HG02798 (cell line): ENCODE results near the gene CRKL.
"Not testable (repeated sequence)": the region's sequence is repeated elsewhere in the genome, so short reads cannot be mapped to it uniquely, and the experiment has no call there.

Experiments used
- ATAC-seq: cut with Tn5 transposase; IDR thresholded peaks from one replicate; pipeline ENCODE4 v1.9.1; 2021; ENCODE audit warnings: mild to moderate bottlenecking; ENCODE audit not compliant: unreplicated experiment, poor library complexity

CRKL gene, protein sequence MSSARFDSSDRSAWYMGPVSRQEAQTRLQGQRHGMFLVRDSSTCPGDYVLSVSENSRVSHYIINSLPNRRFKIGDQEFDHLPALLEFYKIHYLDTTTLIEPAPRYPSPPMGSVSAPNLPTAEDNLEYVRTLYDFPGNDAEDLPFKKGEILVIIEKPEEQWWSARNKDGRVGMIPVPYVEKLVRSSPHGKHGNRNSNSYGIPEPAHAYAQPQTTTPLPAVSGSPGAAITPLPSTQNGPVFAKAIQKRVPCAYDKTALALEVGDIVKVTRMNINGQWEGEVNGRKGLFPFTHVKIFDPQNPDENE

DNA sequence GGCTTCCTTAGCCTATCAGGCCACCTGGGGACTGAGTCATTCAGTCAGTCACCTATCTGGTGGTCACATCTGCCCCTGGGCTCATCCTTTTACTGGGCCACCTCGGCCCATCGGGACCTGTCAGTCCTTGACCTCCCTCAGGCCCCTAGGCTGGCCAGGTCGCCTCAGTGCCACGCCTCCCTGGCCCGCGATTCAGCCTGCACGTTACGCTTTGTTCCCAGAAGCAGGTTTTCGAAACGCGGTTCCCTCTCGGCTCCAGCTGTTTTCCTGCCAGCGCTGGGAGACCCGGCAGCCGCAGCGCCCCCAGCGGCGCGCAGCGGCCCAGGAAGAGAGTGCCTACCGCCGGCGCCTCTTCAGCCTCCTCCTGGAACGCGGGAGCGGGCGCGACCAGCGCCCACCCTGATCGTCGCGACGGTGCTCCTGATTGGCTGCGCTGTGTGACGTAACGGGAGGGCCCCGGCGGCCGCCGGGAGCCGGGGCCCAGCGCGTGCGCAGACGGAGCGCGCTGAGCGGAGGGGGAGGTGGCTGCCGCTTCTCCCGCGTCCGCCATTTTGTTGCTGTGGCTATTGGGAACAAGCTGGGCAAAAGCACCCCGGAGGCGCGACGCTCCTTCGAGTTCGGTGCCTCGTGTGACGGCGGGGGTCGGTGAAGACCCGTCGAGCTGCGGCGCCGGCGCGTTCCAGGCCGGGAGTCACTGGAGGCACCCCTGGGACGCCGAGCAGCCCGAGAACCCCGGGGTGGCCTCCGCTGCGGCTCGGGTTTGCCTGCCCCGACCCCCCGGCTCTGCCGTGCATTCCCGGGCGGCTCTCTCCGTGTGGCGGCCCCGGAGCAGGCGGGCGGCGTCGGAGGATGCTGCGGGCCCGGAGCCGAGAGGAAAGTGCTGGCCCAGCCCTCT, at the start of gene CRKL:
Gene CRKL, plus strand, starts transcription at position 492 of the 895 bp plus-strand sequence. CDS start 528 bp downstream, outside the sequence.
- ATAC-seq: peak; percentile 98

DNA sequence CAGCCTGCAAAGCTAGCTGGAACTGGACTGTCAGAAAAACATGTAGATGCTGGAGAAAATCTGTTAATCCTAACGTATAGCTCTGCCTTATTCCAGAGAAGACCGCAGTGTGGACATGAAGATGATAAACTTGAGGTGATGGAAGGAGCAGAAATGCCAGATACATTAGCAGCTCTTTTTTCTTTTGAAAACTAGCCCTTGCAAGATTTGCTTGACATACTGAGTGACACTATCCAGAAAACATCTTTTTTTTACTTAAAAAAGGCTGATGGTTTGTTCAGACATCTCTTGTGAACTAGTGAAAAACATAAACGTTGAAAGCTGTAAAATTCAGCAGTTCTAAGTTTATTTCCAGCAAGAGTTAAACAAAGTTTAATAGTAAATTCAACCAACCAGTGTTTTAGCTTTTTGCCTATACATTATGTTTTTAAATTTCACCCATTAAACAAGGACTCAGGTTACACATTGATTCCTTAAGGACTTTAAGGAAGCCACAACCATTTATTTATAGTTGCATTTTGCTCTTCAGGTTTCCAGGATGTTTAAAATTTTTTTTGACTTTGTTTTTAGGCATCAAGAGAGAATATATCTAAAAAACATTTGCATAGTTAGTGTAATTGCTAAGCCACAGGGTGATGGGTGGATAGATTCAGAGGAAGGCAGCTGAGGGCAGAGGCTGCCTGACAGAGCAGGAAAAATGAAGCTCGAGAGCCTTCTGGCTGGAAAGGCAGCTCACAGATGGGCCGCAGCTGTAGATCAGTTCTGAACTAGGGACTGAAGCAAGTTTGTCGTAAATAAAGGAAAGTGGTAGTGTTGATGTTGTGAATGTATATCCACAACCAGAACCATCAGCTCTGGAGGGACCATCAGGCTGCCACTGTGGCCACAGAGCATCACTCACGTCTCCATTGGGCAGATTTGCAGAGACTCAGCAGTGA, 48.9 kb upstream of the CRKL start:
- ATAC-seq: no peak

DNA sequence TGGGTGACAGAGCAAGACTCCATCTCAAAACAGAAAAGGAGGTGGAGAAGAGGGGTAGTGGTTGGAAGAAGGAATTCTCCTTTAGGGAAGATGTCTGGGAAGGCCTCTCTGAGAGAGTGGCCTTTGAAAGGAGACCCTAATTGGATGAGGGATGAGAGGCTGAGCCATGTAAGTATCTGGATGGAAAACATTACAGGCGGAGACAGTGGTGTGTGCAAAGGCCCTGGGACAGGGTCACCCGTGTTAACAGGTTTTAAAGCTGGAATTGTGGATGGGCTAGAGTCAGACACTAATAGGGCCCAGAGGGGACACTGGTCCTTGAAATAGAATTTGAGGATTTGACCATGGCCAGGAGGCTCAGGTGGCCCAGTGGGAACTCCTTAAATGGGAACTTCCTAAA, 48.0 kb upstream of the CRKL start:
- ATAC-seq: no peak

DNA sequence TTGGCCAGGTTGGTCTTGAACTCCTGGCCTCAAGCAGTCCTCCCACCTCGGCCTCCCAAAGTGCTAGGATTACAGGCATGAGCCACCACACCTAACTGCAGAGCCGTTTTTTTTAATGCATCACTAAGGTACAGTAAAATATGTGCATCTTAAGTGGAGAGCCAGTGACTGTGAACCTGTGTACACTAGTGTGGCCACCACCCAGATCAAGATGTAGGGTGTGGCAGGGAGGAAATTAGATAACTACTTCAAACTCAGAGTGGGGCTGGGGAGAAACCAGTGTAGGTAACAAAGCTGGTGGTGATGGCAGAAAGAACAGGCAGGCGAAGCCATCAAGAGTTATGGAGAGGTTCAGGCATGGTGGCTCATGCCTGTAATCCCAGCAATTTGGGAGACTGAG, 44.0 kb upstream of the CRKL start:
- ATAC-seq: no peak

DNA sequence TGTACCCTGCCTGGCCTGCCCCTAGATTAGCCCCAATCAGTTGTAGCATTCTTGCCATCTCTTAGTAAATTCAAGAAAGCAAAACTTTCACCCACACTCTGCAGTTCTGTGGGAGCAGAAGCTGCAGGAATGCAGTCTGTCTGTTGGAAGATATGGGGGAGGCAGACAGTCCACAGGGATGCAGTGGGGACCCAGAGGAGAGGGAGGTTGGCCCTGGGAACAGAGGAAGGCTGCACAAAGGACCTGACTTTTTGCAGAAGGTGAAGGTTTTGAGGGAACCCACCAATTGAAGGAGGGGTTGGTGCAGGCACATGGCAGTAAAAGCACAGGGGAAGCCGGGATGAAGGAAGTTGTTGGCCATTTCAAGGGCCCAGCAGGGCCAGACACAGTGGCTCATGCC, 41.9 kb upstream of the CRKL start:
- no peak for ATAC-seq

DNA sequence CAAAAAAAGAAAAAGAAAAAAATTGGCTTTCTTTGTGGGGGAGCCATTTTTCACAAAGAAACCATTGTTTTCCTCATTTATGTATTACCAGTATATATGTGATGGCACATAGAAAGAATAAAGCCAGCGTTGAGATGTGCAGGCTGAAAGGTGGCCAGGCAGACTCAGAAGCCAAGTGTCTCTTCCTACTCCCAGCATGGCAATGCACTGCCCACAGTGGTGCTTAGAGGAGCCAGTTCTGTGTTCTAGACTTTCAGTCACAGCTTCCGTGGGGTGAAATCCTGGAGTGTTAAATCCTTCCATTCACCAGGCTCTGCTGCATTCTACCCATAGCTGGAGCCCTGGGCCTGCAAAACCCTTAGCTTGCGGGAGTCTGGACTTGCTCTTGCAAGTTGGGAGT, 39.5 kb upstream of the CRKL start:
- ATAC-seq: no peak

DNA sequence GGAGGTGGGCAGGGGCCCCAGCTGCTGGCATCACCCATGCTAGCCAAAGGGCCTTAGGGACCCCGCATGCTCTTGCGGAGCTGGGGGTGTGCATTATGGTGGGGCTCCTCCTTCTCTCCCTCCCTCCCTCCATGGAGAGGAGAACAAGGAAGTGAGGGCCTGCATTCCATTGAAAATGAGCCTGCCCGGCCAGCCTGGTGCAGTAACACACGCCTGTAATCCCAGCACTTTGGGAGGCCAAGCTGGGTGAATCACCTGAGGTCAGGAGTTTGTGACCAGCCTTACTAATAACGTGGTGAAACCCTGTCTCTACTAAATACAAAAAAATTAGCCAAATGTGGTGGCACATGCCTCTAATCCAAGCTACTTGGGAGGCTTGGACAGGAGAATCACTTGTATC, 36.0 kb upstream of the CRKL start:
- no peak for ATAC-seq

DNA sequence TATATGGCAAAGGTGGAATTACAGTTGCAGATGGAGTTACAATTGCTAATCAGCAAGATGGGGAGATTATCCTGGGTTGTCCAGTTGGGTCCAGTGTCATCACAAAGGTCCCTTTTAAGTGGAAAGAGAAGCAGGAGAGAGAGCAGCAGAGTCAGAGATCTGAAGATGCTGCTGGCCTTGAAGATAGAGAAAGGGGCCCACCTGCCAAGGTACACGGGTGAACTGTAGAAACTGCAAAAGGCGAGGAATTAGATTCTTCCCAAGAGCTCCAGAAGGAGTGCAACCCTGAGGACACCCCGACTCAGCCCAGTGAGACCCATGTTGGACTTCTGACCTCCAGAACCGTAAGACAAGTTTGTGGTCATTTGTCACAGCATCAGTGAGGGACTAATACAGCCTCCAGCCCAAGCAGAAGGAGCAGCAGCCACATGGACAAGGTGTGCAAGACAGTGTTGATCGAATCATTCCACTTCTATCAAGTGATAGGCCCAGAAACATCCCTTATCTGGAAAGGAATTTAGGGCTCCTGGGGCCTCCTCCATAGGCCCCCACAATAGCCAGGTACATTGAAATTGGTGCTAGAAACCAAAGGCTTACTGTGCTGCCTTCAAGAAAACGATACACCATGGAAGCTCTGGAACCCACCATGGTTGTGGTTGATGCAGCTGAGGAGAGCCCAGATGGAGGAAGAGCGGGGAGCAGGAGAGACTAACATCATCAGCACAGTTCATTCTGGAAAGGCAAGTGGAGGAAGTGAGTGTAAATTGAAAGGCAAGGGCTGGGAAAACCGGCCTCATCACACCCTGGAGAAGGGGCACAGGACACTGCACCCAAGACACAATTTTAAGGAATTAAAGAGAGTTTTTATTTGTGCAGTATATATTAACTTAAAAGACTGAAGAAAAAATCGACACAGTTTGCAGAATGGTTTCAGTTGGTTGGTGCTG, 35.1 kb upstream of the CRKL start:
- ATAC-seq: no peak

DNA sequence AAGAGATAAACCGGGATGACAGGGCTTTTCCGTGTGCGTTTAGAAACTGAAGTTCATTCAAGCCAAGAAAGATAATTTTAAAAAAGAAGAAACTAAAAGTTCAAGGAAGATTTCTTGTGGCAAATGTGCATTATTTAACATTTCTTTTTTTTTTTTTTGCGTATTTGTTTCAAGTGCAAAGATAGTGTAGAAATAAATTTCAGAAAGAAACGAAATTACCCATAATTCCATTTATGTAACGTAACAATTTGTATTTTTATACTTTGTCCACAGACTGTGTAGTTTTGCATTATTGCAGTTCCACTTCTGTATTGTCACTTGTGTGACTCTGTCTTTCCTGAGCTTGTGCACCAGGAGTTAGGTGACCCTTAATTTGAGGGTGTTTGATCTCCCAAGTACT, 34.4 kb upstream of the CRKL start:
- no peak for ATAC-seq

DNA sequence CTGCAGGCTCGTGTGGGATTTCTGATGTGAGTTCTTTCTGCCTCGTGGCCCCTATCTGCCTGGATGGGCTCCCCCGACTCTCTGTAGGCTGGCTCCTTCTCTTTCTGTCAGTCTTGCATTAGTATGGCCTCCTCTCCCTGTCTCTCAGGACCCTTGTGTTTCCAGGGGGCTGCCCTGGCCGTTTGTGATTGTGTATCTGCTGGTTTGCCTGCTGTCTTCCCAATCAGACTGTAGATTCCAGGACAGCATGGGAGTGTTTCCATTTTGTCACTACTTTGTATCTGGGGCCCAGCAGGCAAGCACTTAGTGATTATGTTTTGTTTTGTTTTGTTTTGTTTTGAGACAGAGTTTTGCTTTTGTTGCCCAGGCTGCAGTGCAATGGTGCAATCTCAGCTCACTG, 32.8 kb upstream of the CRKL start:
- no peak for ATAC-seq

DNA sequence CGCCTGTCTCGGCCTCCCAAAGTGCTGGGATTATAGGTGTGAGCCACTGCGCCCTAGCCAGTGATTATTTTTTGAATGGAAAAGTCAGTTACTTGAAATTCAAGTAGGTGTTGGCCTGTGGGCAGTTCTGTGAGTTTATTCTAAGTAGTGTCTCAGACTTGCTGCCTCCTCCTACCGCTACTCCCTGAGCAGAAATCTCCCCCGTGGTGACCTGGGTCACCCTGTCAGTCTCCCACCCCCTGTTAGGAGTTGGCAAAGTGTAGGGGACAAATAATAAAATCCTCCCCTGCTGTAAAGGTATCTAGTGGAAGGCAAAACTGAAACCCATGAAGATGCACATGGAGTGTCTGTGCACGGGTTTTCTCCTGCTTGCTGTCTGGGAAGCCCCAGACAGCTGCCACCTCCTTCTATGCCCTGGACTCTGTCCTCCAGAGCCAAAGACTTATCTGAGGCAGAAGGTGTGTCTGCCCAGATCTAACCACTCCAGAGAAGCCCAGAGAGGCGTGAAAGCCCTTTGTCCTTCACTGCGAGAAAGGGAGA, 32.1 kb upstream of the CRKL start:
- no peak for ATAC-seq

DNA sequence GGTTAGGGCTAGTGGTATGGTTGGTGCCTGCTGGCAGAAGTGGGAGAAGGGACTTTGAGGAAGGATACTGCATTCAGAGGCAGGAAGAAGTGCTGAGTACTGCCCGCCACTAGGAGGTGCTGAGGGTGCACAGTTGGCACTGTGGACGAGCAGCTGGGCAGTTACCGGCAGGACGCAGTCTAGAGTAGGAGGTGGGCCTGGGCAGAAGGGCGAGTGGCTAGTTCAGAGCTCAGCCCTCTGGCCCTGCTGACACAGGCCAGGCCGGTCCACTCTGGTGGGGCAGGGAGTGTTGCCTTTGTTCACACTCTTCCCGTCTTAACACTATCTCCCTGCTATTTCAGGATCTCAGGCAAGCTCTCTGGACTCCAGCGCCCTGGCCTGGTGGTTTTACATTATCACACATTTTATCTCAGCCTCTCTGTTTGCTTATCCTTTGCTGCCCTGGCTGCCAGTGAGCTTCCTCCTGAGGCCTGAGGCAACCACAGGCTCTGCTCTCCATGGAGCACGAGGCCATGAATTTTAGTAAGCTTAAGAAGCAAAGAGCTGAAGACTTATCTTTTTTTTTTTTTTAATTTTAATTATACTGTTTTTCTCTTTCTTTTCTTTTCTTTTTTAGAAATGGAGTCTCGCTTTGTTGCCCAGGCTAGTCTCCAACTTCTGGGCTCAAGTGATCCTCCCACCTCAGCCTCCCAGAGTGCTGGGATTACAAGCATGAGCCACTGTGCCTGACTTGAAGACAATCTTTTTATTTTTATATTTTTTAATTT, 31.5 kb upstream of the CRKL start:
- no peak for ATAC-seq

DNA sequence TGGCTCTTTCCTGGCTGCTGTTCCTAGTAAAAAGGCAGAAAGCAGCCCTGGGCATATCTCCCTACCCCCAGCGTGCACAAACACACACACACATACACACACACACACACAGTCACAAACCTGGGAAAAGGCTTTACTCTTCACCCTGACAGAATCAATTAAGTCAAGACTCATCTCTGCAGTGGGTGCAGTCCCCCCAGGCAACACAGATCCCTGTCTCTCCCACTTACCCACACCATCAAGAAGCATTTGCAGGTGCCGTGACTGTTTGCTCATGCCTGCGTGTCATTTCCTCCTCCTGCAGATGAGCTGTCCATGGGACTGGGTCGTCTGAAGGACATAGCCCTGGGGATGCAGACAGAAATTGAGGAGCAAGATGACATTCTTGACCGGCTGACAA, 29.8 kb upstream of the CRKL start:
- ATAC-seq: no peak

DNA sequence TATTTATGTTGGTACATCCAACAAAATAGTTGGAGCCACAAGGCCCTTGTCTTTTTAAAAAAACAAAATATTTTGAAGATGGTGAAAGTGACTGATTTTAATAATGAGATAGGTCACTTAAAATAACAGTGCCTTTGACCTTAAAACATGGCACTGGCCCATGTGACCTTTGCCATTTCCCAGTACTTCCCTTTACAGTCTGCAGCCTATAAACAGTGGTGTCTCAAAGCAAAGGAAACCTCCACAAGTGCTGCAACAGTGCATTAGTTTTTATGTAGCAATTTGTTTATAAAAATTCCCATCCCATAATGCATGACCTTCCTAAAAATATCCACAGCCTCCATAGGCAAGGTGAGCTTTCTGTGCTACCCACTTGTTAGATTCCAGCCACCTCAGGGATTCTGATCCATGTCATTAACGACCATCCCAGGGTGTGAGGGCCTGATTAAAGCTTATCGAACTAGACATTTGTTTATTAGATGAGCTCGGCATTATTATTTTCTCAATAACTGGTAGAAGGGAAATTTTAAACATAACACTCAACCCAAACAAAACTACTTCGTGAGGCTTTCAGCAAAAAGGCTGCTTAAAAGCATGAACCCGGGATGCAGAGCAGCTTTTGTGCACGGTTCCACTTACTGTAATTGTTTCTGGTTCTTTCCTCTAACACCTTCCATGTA, 28.0 kb upstream of the CRKL start:
- ATAC-seq: no peak

DNA sequence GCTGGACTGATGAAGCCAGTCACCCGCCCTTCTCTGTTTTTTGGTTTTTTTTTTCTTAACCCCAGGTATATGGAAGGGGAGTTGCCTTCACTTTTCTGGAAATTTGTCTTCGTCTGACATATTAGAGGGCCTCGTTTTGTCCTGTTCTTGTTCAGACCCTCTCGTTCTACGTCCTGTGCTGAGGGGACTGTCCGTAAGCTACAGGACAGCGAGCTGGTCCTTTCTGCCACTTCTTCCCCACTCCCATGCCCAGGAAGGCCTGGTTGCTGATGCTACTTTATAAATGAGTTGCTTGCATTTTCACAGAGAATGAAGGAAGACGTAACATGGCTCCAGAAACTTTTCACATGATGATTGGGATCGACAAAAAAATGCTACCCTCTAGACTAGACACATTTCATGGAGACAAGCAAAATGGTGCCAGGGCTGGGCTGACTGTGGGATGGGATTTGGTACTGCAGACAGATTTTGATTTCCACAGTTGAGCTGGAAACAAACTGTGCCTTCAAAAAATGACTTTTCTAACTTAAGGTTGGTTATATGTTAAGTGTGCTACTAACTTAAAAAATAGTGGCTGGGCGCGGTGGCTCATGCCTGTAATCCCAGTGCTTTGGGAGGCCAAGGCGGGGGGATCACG, 27.2 kb upstream of the CRKL start:
- ATAC-seq: no peak

DNA sequence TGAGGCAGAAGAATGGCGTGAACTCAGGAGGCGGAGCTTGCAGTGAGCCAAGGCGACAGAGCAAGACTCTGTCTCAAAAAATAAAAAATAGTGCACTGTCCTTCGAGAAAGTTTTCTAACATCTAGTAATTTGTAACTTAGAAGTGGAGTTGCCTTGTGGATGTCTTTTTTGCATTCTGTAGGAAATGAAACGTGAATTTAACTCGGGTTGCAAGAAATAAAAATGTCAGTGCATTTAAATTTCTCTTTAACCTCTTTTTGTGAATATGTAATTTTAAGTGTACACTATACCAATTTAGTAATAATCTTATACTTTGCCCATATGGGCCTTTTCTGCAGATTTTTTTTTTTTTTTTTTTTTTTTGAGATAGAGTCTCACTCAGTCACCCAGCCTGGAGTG, 26.2 kb upstream of the CRKL start:
- ATAC-seq: no peak

DNA sequence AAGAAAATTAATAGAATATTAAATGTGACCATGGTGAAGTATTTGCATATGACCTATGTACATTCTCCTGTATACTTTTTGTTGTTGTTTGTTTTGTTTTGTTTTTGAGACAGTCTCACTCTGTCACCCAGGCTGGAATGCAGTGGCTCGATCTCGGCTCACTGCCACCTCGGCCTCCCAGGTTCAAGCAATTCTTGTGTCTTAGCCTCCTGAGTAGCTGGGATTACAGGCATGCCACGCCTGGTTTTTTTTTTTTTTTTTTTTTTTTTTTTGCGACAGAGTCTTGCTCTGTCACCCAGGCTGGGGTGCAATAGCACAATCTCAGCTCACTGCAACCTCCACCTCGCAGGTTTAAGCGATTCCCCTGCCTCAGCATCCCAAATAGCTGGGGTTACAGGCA, 19.5 kb upstream of the CRKL start:
- not testable (repeated sequence) for ATAC-seq
